ENCODE results near the gene RINT1.
A peak's percentile ranks its signal among the peaks of the same experiment; 100 is the strongest.
"Not testable (repeated sequence)": the region's sequence is repeated elsewhere in the genome, so short reads cannot be mapped to it uniquely, and the experiment has no call there.

RINT1 gene

GRCh38 chr7:105587909-105588635 is 56.1 kb downstream of the RINT1 start:
- H3K4me3 ChIP-seq (replicated peaks in 1 of 2; ENCODE audit: low read depth in 2 of 2, low read length in 2 of 2) = no peak overlapping the region
- TF ChIP-seq, protein P1, sequence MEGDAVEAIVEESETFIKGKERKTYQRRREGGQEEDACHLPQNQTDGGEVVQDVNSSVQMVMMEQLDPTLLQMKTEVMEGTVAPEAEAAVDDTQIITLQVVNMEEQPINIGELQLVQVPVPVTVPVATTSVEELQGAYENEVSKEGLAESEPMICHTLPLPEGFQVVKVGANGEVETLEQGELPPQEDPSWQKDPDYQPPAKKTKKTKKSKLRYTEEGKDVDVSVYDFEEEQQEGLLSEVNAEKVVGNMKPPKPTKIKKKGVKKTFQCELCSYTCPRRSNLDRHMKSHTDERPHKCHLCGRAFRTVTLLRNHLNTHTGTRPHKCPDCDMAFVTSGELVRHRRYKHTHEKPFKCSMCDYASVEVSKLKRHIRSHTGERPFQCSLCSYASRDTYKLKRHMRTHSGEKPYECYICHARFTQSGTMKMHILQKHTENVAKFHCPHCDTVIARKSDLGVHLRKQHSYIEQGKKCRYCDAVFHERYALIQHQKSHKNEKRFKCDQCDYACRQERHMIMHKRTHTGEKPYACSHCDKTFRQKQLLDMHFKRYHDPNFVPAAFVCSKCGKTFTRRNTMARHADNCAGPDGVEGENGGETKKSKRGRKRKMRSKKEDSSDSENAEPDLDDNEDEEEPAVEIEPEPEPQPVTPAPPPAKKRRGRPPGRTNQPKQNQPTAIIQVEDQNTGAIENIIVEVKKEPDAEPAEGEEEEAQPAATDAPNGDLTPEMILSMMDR (IDR thresholded peaks at IDR 0.05; ENCODE audit: low read depth, low read length) = no peak
- DNase-seq (ENCODE audit: low read depth in 2 of 2) = peak in 1 of 2 donors; percentile 5

- peak; percentile 83 to 87 for DNase-seq (ENCODE audit: low read depth in 2 of 2)
- TF ChIP-seq, protein P1 (IDR thresholded peaks at IDR 0.05; ENCODE audit: low read depth, low read length) = peak; percentile 65
Measured at GRCh38 chr7:105589356-105590077, 57.5 kb downstream of the RINT1 start.

GRCh38 chr7:105590793-105591192 is 58.8 kb downstream of the RINT1 start:
- TF ChIP-seq, protein P1 (IDR thresholded peaks at IDR 0.05; ENCODE audit: low read depth, low read length) = no peak
- no peak for DNase-seq (ENCODE audit: low read depth in 2 of 2)
- H3K4me3 ChIP-seq (replicated peaks in 1 of 2; ENCODE audit: low read depth in 2 of 2, low read length in 2 of 2) = no peak overlapping the region

More at GRCh38 chr7:105589356-105590077, 57.5 kb downstream of the RINT1 start:
- H3K4me3 ChIP-seq (replicated peaks in 1 of 2; ENCODE audit: low read depth in 2 of 2, low read length in 2 of 2) = no peak overlapping the region

GRCh38 chr7:105591522-105591921 is 59.5 kb downstream of the RINT1 start:
- H3K4me3 ChIP-seq (replicated peaks in 1 of 2; ENCODE audit: low read depth in 2 of 2, low read length in 2 of 2) = no peak overlapping the region
- DNase-seq (ENCODE audit: low read depth in 2 of 2) = no peak
- TF ChIP-seq, protein P1 (IDR thresholded peaks at IDR 0.05; ENCODE audit: low read depth, low read length) = no peak

DNA sequence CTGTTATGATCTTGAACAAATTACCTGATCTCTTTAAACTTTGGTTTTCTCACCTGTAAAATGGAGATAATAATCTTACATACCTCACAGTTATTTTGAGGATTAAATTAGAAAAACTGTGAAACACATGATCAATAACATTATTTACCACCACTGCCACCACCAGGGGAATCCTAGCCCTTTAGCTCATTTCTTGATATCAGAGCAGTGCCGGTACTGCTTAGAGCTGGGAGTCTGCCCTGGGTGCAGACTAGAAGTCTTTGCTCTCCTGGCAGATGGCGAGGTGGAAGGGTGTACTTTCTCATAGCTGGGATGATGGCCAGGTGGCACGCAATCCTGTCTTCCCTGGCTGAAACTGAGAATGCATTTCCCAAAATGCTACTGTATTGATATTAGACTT is 62.0 kb downstream of the RINT1 start:
- TF ChIP-seq, protein P1 (IDR thresholded peaks at IDR 0.05; ENCODE audit: low read depth, low read length) = no peak
- DNase-seq (ENCODE audit: low read depth in 2 of 2) = no peak
- H3K4me3 ChIP-seq (replicated peaks in 1 of 2; ENCODE audit: low read depth in 2 of 2, low read length in 2 of 2) = no peak overlapping the region

- TF ChIP-seq, protein P1 (IDR thresholded peaks at IDR 0.05; ENCODE audit: low read depth, low read length) = no peak
- no peak for DNase-seq (ENCODE audit: low read depth in 2 of 2)
- H3K4me3 ChIP-seq (replicated peaks in 1 of 2; ENCODE audit: low read depth in 2 of 2, low read length in 2 of 2) = no peak overlapping the region
Measured at GRCh38 chr7:105596866-105597265, 64.9 kb downstream of the RINT1 start.

DNA sequence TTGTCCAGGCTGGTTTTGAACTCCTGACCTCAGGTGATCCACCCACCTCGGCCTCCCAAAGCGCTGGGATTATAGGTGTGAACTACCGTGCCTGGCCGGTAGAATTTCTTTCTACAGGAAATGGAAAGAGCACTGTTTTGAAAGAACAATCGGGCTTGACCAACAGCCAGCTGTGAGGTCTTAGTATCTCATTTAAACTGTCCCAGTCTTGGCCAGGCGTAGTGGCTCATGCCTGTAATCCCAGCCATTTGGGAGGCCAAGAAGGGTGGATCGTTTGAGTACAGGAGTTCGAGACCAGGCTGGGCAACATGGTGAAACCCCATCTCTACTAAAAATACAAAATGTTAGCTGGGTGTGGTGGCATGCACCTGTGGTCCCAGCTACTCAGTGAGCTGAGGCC is 67.1 kb downstream of the RINT1 start:
- DNase-seq (ENCODE audit: low read depth in 2 of 2); H3K4me3 ChIP-seq (replicated peaks in 1 of 2; ENCODE audit: low read depth in 2 of 2, low read length in 2 of 2): not testable (repeated sequence)
